Measurements from ENCODE around the gene HSF4.

The HSF4 gene

GRCh38 chr16:67166598-67167168, 2.1 kb downstream of the HSF4 start:
- DNase-seq, result no peak

GRCh38 chr16:67167588-67167987, 3.0 kb downstream of the HSF4 start:
- DNase-seq, result no peak

- DNase-seq, result no peak
These were observed 4.5 kb downstream of the HSF4 start for GRCh38 chr16:67169011-67169451.

GRCh38 chr16:67169642-67170167, 5.2 kb downstream of the HSF4 start:
- DNase-seq, result peak; percentile 47

- DNase-seq, result peak; percentile 39
These were observed 5.8 kb downstream of the HSF4 start, which contains the start of gene NOL3 for GRCh38 chr16:67170168-67170948. Gene NOL3 (plus strand): TSS chr16:67170538.

- no peak for DNase-seq
These were observed 6.6 kb downstream of the HSF4 start for GRCh38 chr16:67170949-67171649.

- DNase-seq, result no peak
These were observed 8.8 kb downstream of the HSF4 start for GRCh38 chr16:67173323-67173722.

GRCh38 chr16:67173808-67174705, 9.5 kb downstream of the HSF4 start:
- DNase-seq, result peak; percentile 77

- no peak for DNase-seq
These were observed 10.2 kb downstream of the HSF4 start for GRCh38 chr16:67174706-67175231.

GRCh38 chr16:67176662-67177061, 12.1 kb downstream of the HSF4 start:
- no peak for DNase-seq

GRCh38 chr16:67177743-67178699, 13.5 kb downstream of the HSF4 start:
- DNase-seq, result peak; percentile 77

GRCh38 chr16:67179421-67180080, 15.0 kb downstream of the HSF4 start:
- peak; percentile 26 for DNase-seq

GRCh38 chr16:67180166-67180565, 15.6 kb downstream of the HSF4 start:
- DNase-seq, result no peak

GRCh38 chr16:67181346-67181745, 16.8 kb downstream of the HSF4 start:
- no peak for DNase-seq

- DNase-seq, result no peak
These were observed 17.7 kb downstream of the HSF4 start for GRCh38 chr16:67182288-67182687.

GRCh38 chr16:67183284-67183626, 18.7 kb downstream of the HSF4 start:
- DNase-seq, result no peak

- DNase-seq, result peak; percentile 98
These were observed 19.3 kb downstream of the HSF4 start, which contains the start of gene MATCAP1 for GRCh38 chr16:67183627-67184452. Gene MATCAP1 (minus strand): TSS chr16:67183963. CDS start chr16:67180610, 3,353 bp downstream.

GRCh38 chr16:67184453-67184994, 20.0 kb downstream of the HSF4 start:
- DNase-seq, result no peak

GRCh38 chr16:67184995-67185650, 20.6 kb downstream of the HSF4 start:
- peak; percentile 85 for DNase-seq
